Adipocyte (in vitro differentiated cells): ENCODE results near the gene GRAMD2A.

Source experiments
- DNase-seq: peaks from one replicate; pipeline ENCODE4 v3.0.0-alpha.2; 2015; ENCODE audit warnings: low read depth
- H3K27me3 ChIP-seq: replicated peaks from 2 replicates; pipeline ENCODE4 v1.7.0; 2013; ENCODE audit warnings: mild to moderate bottlenecking, low read length, moderate library complexity; ENCODE audit not compliant: control insufficient read depth, insufficient read depth
- H3K36me3 ChIP-seq: 2 replicates; pipeline ENCODE4 v1.7.0; 2013; ENCODE audit warnings: low read length, mild to moderate bottlenecking, moderate library complexity; ENCODE audit not compliant: control insufficient read depth, insufficient read depth, severe bottlenecking
- H3K4me1 ChIP-seq: 2 replicates; pipeline ENCODE4 v1.7.0; 2013; ENCODE audit warnings: mild to moderate bottlenecking, low read length, moderate library complexity; ENCODE audit not compliant: control insufficient read depth, insufficient read depth
- H3K4me3 ChIP-seq: 2 replicates; pipeline ENCODE4 v1.7.0; 2013; ENCODE audit warnings: mild to moderate bottlenecking, low read length, moderate library complexity
- H3K9ac ChIP-seq: 2 replicates; pipeline ENCODE4 v1.7.0; 2013; ENCODE audit warnings: mild to moderate bottlenecking, low read length, moderate library complexity
- H3K9me3 ChIP-seq: 2 replicates; pipeline ENCODE4 v1.7.0; 2013; ENCODE audit warnings: mild to moderate bottlenecking, low read length, moderate library complexity; ENCODE audit not compliant: control insufficient read depth

Gene GRAMD2A

GRCh38 chr15:72141171-72142084 is 56.2 kb downstream of the GRAMD2A start:
- Histone ChIP-seq H3K4me1 (no peaks in the 10 kb centered on the region), H3K36me3 (peaks cover 11% of the 10 kb centered on the region), H3K27me3 (no peaks in the 10 kb centered on the region), H3K4me3 (no peak overlapping the region), H3K9ac (no peak overlapping the region), H3K9me3 (no peaks in the 10 kb centered on the region)
- no peak for DNase-seq

DNA sequence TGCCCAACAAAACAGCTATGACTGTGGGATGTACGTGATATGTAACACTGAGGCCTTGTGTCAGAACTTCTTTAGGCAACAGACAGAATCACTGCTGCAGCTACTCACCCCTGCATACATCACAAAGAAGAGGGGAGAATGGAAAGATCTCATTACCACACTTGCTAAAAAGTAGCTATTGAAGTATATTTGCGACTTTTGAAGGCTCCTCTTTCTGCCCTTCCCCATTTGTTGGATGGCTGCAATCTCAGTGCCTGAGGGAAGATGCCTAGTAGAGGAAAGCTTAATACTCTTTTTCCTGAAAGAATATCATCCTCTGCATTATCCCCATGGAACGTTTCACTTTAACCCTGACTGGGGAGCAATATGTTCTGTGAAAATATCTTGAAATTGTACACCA is 57.5 kb downstream of the GRAMD2A start:
- Histone ChIP-seq H3K4me3 (no peak overlapping the region), H3K36me3 (peaks cover 11% of the 10 kb centered on the region), H3K4me1 (no peaks in the 10 kb centered on the region), H3K9me3 (no peaks in the 10 kb centered on the region), H3K27me3 (no peaks in the 10 kb centered on the region), H3K9ac (no peak overlapping the region)
- no peak for DNase-seq

DNA sequence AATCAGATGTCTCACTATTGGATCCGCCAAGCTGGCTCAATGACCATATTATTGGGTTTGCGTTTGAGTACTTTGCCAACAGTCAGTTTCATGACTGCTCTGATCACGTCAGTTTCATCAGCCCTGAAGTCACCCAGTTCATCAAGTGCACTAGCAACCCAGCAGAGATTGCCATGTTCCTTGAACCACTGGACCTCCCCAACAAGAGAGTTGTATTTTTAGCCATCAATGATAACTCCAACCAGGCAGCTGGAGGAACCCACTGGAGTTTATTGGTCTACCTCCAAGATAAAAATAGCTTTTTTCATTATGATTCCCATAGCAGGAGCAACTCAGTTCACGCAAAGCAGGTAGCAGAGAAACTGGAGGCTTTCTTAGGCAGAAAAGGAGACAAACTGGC is 57.9 kb downstream of the GRAMD2A start:
- DNase-seq = no peak
- Histone ChIP-seq H3K9ac (no peak overlapping the region), H3K27me3 (no peaks in the 10 kb centered on the region), H3K36me3 (peaks cover 11% of the 10 kb centered on the region), H3K9me3 (no peaks in the 10 kb centered on the region), H3K4me1 (no peaks in the 10 kb centered on the region), H3K4me3 (no peak overlapping the region)

GRCh38 chr15:72136170-72137051 is 61.2 kb downstream of the GRAMD2A start:
- no peaks in the 10 kb centered on the region for H3K4me1 ChIP-seq
- DNase-seq = no peak
- no peak overlapping the region for H3K9ac ChIP-seq
- no peaks in the 10 kb centered on the region for H3K9me3 ChIP-seq
- H3K36me3 ChIP-seq = peaks cover 11% of the 10 kb centered on the region
- H3K27me3 ChIP-seq = no peaks in the 10 kb centered on the region
- no peak overlapping the region for H3K4me3 ChIP-seq

GRCh38 chr15:72135719-72136118 is 61.9 kb downstream of the GRAMD2A start:
- Histone ChIP-seq H3K9ac (no peak overlapping the region), H3K36me3 (peaks cover 11% of the 10 kb centered on the region), H3K9me3 (no peaks in the 10 kb centered on the region)

DNA sequence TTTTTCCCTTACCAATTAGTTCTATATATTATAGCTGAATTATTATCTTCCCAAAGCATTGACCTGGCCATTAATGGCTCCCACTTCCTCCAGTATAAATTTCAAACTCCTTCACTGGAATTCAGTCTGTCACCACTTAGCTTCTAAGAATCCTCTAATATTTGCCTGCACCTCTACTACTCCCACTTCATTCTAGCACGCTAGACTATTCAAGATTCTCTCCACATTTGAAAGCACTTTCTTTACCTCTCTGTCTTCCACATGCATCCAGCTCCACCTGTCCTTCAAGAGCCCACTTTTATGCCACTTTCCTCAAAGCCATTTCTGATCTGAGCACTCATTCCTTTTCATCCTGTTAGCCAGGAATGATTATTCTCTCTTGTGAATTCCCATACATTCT is 64.4 kb downstream of the GRAMD2A start:
- Histone ChIP-seq H3K9me3 (no peaks in the 10 kb centered on the region), H3K36me3 (no peaks in the 10 kb centered on the region)

More at GRCh38 chr15:72135719-72136118, 61.9 kb downstream of the GRAMD2A start:
- H3K4me3 ChIP-seq = no peak overlapping the region
- peak; percentile 35 for DNase-seq
- H3K27me3 ChIP-seq = no peaks in the 10 kb centered on the region
- H3K4me1 ChIP-seq = no peaks in the 10 kb centered on the region

GRCh38 chr15:72131922-72132321 is 65.7 kb downstream of the GRAMD2A start:
- Histone ChIP-seq H3K4me1 (no peaks in the 10 kb centered on the region), H3K4me3 (no peak overlapping the region), H3K9me3 (no peaks in the 10 kb centered on the region), H3K36me3 (no peaks in the 10 kb centered on the region), H3K9ac (no peak overlapping the region), H3K27me3 (no peaks in the 10 kb centered on the region)
- no peak for DNase-seq

More for the DNA sequence above, 64.4 kb downstream of the GRAMD2A start:
- Histone ChIP-seq H3K4me3 (no peak overlapping the region), H3K27me3 (no peaks in the 10 kb centered on the region), H3K9ac (no peak overlapping the region), H3K4me1 (no peaks in the 10 kb centered on the region)
- DNase-seq = no peak

- Histone ChIP-seq H3K9me3 (no peaks in the 10 kb centered on the region), H3K36me3 (no peaks in the 10 kb centered on the region), H3K9ac (no peak overlapping the region), H3K4me3 (no peak overlapping the region), H3K4me1 (no peaks in the 10 kb centered on the region), H3K27me3 (no peaks in the 10 kb centered on the region)
- no peak for DNase-seq
Measured at GRCh38 chr15:72130272-72130671, 67.3 kb downstream of the GRAMD2A start.

DNA sequence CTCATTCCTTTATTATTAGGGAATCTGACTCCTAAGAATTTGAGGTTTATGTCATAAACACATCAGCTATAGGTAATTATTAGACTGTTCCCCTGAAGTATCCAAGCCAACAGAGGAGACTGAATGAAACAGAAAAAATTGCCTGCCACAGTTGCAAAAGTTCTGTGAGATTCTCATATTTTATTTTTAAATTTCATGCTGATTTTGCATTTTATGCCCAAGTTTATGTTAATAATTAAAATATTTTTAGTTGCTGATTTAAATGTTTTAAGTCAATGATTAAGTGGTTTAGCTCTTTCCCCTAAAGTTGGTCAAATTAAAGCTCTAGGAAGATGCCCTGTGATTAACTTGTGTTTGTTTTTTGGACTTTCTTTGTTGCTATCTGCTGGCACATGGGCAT is 69.2 kb downstream of the GRAMD2A start:
- DNase-seq = no peak
- Histone ChIP-seq H3K36me3 (no peaks in the 10 kb centered on the region), H3K9ac (no peak overlapping the region), H3K4me3 (no peak overlapping the region), H3K27me3 (no peaks in the 10 kb centered on the region), H3K9me3 (no peaks in the 10 kb centered on the region), H3K4me1 (no peaks in the 10 kb centered on the region)

DNA sequence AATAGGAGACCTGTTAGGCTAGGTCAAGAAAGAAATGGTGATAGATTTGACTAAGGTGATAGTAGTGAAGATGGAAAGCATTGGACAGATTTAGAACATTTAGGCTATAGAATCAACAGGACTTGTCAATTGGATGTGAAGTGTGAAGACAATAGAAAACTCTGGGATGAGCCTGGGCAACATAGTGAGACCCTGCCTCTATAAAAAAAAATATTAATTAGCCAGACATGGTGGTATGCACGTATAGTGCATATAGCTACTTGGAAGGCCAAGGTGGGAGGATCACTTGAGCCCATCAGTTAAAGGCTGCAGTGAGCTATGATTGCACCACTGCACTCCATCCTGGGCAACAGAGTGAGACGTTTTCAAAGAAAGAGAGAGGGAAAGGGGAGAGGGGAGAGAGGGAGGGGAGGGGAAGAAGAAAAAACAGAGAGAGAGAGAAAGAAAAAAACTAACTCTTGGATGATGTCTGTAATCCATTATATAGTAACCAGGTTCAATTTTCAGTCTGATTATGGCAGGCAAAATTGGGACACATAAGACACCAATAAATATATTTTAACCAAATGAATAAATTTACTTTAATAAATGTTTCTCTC is 69.8 kb downstream of the GRAMD2A start:
- Histone ChIP-seq H3K27me3 (no peaks in the 10 kb centered on the region), H3K36me3 (no peaks in the 10 kb centered on the region), H3K9me3 (no peaks in the 10 kb centered on the region), H3K4me1 (no peaks in the 10 kb centered on the region), H3K9ac (no peak overlapping the region), H3K4me3 (no peak overlapping the region)
- DNase-seq = no peak

GRCh38 chr15:72124218-72124617 is 73.4 kb downstream of the GRAMD2A start:
- H3K27me3 ChIP-seq = no peaks in the 10 kb centered on the region
- H3K4me3 ChIP-seq = no peak overlapping the region
- H3K4me1 ChIP-seq = no peaks in the 10 kb centered on the region
- DNase-seq = no peak
- no peaks in the 10 kb centered on the region for H3K36me3 ChIP-seq
- no peaks in the 10 kb centered on the region for H3K9me3 ChIP-seq
- H3K9ac ChIP-seq = no peak overlapping the region
